Skeletal muscle tissue (tissue), 4 donors: Measurements from ENCODE around the gene SVOPL. TPM values are rescaled to one million over a fixed set of nuclear protein-coding genes. Genes with fewer than 3 reads are reported as not detected.
"Not testable (repeated sequence)": the region's sequence is repeated elsewhere in the genome, so short reads cannot be mapped to it uniquely, and the experiment has no call there.

Experiments
- H3K27ac ChIP-seq: one replicate; pipeline ENCODE4 v1.7.0; 2013; ENCODE audit warnings: mild to moderate bottlenecking, low read depth, low read length, inconsistent platforms
- H3K27me3 ChIP-seq, 3 donors: one replicate each; pipeline ENCODE4 v1.7.0; 2013; ENCODE audit warnings: low read length in 3 of 3; ENCODE audit not compliant: control insufficient read depth in 3 of 3, insufficient read depth in 3 of 3
- H3K36me3 ChIP-seq, 3 donors: one replicate each; pipeline ENCODE4 v1.7.0; 2013; ENCODE audit warnings: low read length in 3 of 3; ENCODE audit not compliant: control insufficient read depth in 3 of 3, insufficient read depth in 3 of 3
- H3K4me1 ChIP-seq, 3 donors: one replicate each; pipeline ENCODE4 v1.7.0; 2013; ENCODE audit warnings: low read length in 3 of 3, mild to moderate bottlenecking in 3 of 3; ENCODE audit not compliant: control insufficient read depth in 3 of 3, insufficient read depth in 3 of 3
- H3K4me3 ChIP-seq, 3 donors: one replicate each; pipeline ENCODE4 v1.7.0; 2013; ENCODE audit warnings: low read length in 3 of 3
- H3K9ac ChIP-seq, 3 donors: one replicate each; pipeline ENCODE4 v1.7.0; 2013; ENCODE audit warnings: low read length in 3 of 3, mild to moderate bottlenecking in 3 of 3, moderate library complexity in 2 of 3, low read depth in 1 of 3
- H3K9me3 ChIP-seq, 3 donors: one replicate each; pipeline ENCODE4 v1.7.0; 2013; ENCODE audit warnings: low read length in 3 of 3; ENCODE audit not compliant: control insufficient read depth in 3 of 3
- total RNA-seq: library from RNA; depleted of rRNA; stranded (reverse); fragments of >200 nt; gene quantifications from one replicate; pipeline ENCODE4 v1.2.3, GENCODE V29; 2014
- donor health status: Osteomylitis.

Gene SVOPL
- total RNA-seq, 1 donor from 2014 or later = not detected

- no peak overlapping the region for H3K9ac ChIP-seq
- H3K4me3 ChIP-seq = no peak overlapping the region
- H3K36me3 ChIP-seq = no peaks in the 10 kb centered on the region
- H3K27ac ChIP-seq = no peak overlapping the region
- H3K27me3 ChIP-seq = no peaks in the 10 kb centered on the region
- H3K9me3 ChIP-seq = no peaks in the 10 kb centered on the region
- H3K4me1 ChIP-seq = no peaks in the 10 kb centered on the region
Observed at GRCh38 chr7:138705167-138705566, 4.0 kb upstream of the SVOPL start.

- Histone ChIP-seq H3K27me3 (no peaks in the 10 kb centered on the region), H3K27ac (no peak overlapping the region), H3K9ac (no peak overlapping the region), H3K36me3 (no peaks in the 10 kb centered on the region), H3K4me1 (no peaks in the 10 kb centered on the region), H3K4me3 (no peak overlapping the region), H3K9me3 (peaks cover 0 to 3% (median 0%) of the 10 kb centered on the region in 3 donors)
Observed at GRCh38 chr7:138701537-138701923, 368 bp upstream of the SVOPL start.

- Histone ChIP-seq H3K9me3 (peaks cover 0 to 3% (median 0%) of the 10 kb centered on the region in 3 donors), H3K9ac (no peak overlapping the region), H3K4me3 (no peak overlapping the region), H3K27ac (no peak overlapping the region), H3K27me3 (no peaks in the 10 kb centered on the region), H3K4me1 (no peaks in the 10 kb centered on the region), H3K36me3 (no peaks in the 10 kb centered on the region)
Observed at GRCh38 chr7:138699661-138700060, 1.5 kb downstream of the SVOPL start.

GRCh38 chr7:138698281-138698680, 2.9 kb downstream of the SVOPL start:
- Histone ChIP-seq H3K36me3 (no peaks in the 10 kb centered on the region), H3K9ac (no peak overlapping the region), H3K27ac (no peak overlapping the region), H3K4me1 (no peaks in the 10 kb centered on the region), H3K27me3 (no peaks in the 10 kb centered on the region), H3K9me3 (peaks cover 0 to 3% (median 0%) of the 10 kb centered on the region in 3 donors), H3K4me3 (no peak overlapping the region)

- Histone ChIP-seq H3K4me3 (no peak overlapping the region), H3K36me3 (no peaks in the 10 kb centered on the region), H3K27ac (no peak overlapping the region), H3K9me3 (peaks cover 0 to 3% (median 0%) of the 10 kb centered on the region in 3 donors), H3K27me3 (no peaks in the 10 kb centered on the region), H3K9ac (no peak overlapping the region), H3K4me1 (no peaks in the 10 kb centered on the region)
Observed at GRCh38 chr7:138697535-138698182, 3.5 kb downstream of the SVOPL start.

GRCh38 chr7:138695776-138696175, 5.4 kb downstream of the SVOPL start:
- not testable (repeated sequence) for H3K27me3 ChIP-seq, H3K36me3 ChIP-seq, H3K27ac ChIP-seq, H3K4me3 ChIP-seq, H3K9me3 ChIP-seq, H3K4me1 ChIP-seq, H3K9ac ChIP-seq

- no peaks in the 10 kb centered on the region for H3K36me3 ChIP-seq
- H3K27ac ChIP-seq = no peak overlapping the region
- no peaks in the 10 kb centered on the region for H3K27me3 ChIP-seq
- no peak overlapping the region for H3K9ac ChIP-seq
- peaks cover 0 to 3% (median 0%) of the 10 kb centered on the region in 3 donors for H3K9me3 ChIP-seq
- H3K4me1 ChIP-seq = no peaks in the 10 kb centered on the region
- H3K4me3 ChIP-seq = no peak overlapping the region
Observed at GRCh38 chr7:138695106-138695505, 6.1 kb downstream of the SVOPL start.

- no peak overlapping the region for H3K27ac ChIP-seq
- no peaks in the 10 kb centered on the region for H3K36me3 ChIP-seq
- no peaks in the 10 kb centered on the region for H3K27me3 ChIP-seq
- H3K4me3 ChIP-seq = no peak overlapping the region
- H3K9ac ChIP-seq = no peak overlapping the region
- H3K4me1 ChIP-seq = no peaks in the 10 kb centered on the region
- H3K9me3 ChIP-seq = peaks cover 0 to 4% (median 0%) of the 10 kb centered on the region in 3 donors
Observed at GRCh38 chr7:138691178-138691577, 10.0 kb downstream of the SVOPL start.

- no peak overlapping the region for H3K27ac ChIP-seq
- no peaks in the 10 kb centered on the region for H3K4me1 ChIP-seq
- H3K27me3 ChIP-seq = no peaks in the 10 kb centered on the region
- H3K9me3 ChIP-seq = peaks cover 0 to 4% (median 0%) of the 10 kb centered on the region in 3 donors
- H3K4me3 ChIP-seq = no peak overlapping the region
- no peaks in the 10 kb centered on the region for H3K36me3 ChIP-seq
- H3K9ac ChIP-seq = no peak overlapping the region
Observed at GRCh38 chr7:138690495-138690894, 10.7 kb downstream of the SVOPL start.

GRCh38 chr7:138688037-138688436, 13.1 kb downstream of the SVOPL start:
- H3K4me1 ChIP-seq, H3K36me3 ChIP-seq, H3K27ac ChIP-seq, H3K9me3 ChIP-seq, H3K4me3 ChIP-seq, H3K27me3 ChIP-seq, H3K9ac ChIP-seq: not testable (repeated sequence)
